Measurements from ENCODE around the gene RPP38.

Gene RPP38

GRCh38 chr10:15122477-15123030 is 25.4 kb downstream of the RPP38 start:
- H3K4me3 ChIP-seq (ENCODE audit: low read length): no peak overlapping the region
- TF ChIP-seq CTCF (IDR thresholded peaks at IDR 0.05; ENCODE audit: insufficient read depth, low read depth, low read length, missing control alignments): no peak
- no peak for DNase-seq (ENCODE audit: low read depth)

- TF ChIP-seq CTCF (IDR thresholded peaks at IDR 0.05; ENCODE audit: insufficient read depth, low read depth, low read length, missing control alignments): no peak
- DNase-seq (ENCODE audit: low read depth): peak; percentile 93
- no peak overlapping the region for H3K4me3 ChIP-seq (ENCODE audit: low read length)
Observed at GRCh38 chr10:15123749-15124184, 26.6 kb downstream of the RPP38 start.

- no peak for DNase-seq (ENCODE audit: low read depth)
- H3K4me3 ChIP-seq (ENCODE audit: low read length): no peak overlapping the region
- TF ChIP-seq CTCF (IDR thresholded peaks at IDR 0.05; ENCODE audit: insufficient read depth, low read depth, low read length, missing control alignments): no peak
Observed at GRCh38 chr10:15124190-15124589, 27.0 kb downstream of the RPP38 start.

- TF ChIP-seq CTCF (IDR thresholded peaks at IDR 0.05; ENCODE audit: insufficient read depth, low read depth, low read length, missing control alignments): no peak
- DNase-seq (ENCODE audit: low read depth): no peak
- H3K4me3 ChIP-seq (ENCODE audit: low read length): no peak overlapping the region
Observed at GRCh38 chr10:15124908-15125307, 27.8 kb downstream of the RPP38 start.

- no peak for DNase-seq (ENCODE audit: low read depth)
- no peak overlapping the region for H3K4me3 ChIP-seq (ENCODE audit: low read length)
- no peak for TF ChIP-seq CTCF (IDR thresholded peaks at IDR 0.05; ENCODE audit: insufficient read depth, low read depth, low read length, missing control alignments)
Observed at GRCh38 chr10:15131330-15131729, 34.2 kb downstream of the RPP38 start.

GRCh38 chr10:15136129-15137035 is 39.2 kb downstream of the RPP38 start:
- no peak for DNase-seq (ENCODE audit: low read depth)
- no peak overlapping the region for H3K4me3 ChIP-seq (ENCODE audit: low read length)
- no peak for TF ChIP-seq CTCF (IDR thresholded peaks at IDR 0.05; ENCODE audit: insufficient read depth, low read depth, low read length, missing control alignments)

Data from epithelial cell of esophagus (primary cell).